B cell (primary cell): ENCODE results near the gene SLC6A6. TPM values are rescaled to one million over a fixed set of nuclear protein-coding genes. Genes with fewer than 3 reads are reported as not detected.
A peak's percentile ranks its signal among the peaks of the same experiment; 100 is the strongest.

Experiments
- ATAC-seq: fragments of 200-7000 bp; cut with Tn5 transposase; one replicate; pipeline ENCODE4 v1.10.0; 2021; ENCODE audit warnings: low read depth, mild to moderate bottlenecking, moderate number of reproducible peaks, moderate library complexity
- CTCF ChIA-PET: fragments of 350-600 bp; sonication (Branson Sonifier 250); formaldehyde crosslinking; loops from one replicate; lab custom pipeline; 2021; ENCODE audit warnings: antibody characterized with exemption, inconsistent platforms; lab: Charles Lee
- POLR2A ChIA-PET: fragments of 350-600 bp; sonication (Branson Sonifier 250); formaldehyde crosslinking; loops from one replicate; lab custom pipeline; 2021; ENCODE audit warnings: antibody characterized with exemption; lab: Charles Lee
- DNase-seq: peaks from one replicate; pipeline ENCODE4 v3.0.0; 2013
- H2AFZ ChIP-seq: 2 replicates; pipeline ENCODE4 v1.6.1; 2012; ENCODE audit warnings: mild to moderate bottlenecking, low read depth, low read length; ENCODE audit not compliant: insufficient read depth, poor library complexity, severe bottlenecking
- H3K27ac ChIP-seq, 2 donors: 1 replicate in 1 of 2; 2 replicates in 1 of 2; pipeline ENCODE4 v1.5.1; 2012 to 2013; ENCODE audit warnings: low read length in 2 of 2, mild to moderate bottlenecking in 2 of 2, moderate library complexity in 1 of 2
- H3K27me3 ChIP-seq, 4 experiments: fragments of 200-600 bp in 1 of 4; sonication (generic) in 1 of 4; replicated peaks in 1 of 4; 1 replicate in 2 of 4; 2 replicates in 2 of 4; pipeline versions ENCODE4 v1.6.1 to v1.7.0; 2013 to 2016; ENCODE audit warnings: low read length in 3 of 4, mild to moderate bottlenecking in 2 of 4, mixed read lengths in 1 of 4, moderate library complexity in 1 of 4; ENCODE audit not compliant: insufficient read depth in 4 of 4, control insufficient read depth in 3 of 4; ENCODE audit errors: control extremely low read depth in 1 of 4
- H3K36me3 ChIP-seq, 2 experiments: replicated peaks in 1 of 2; 1 replicate in 1 of 2; 2 replicates in 1 of 2; pipeline versions ENCODE4 v1.6.1 to v1.7.1; 2013; ENCODE audit warnings: low read length in 1 of 2; ENCODE audit not compliant: insufficient read depth in 2 of 2, control insufficient read depth in 1 of 2; ENCODE audit errors: control extremely low read depth in 1 of 2, extremely low read depth in 1 of 2
- H3K4me1 ChIP-seq, 2 donors: fragments of 200-600 bp in 1 of 2; sonication (generic) in 1 of 2; 1 replicate in 1 of 2; 2 replicates in 1 of 2; pipeline versions ENCODE4 v1.5.1 to v1.6.1; 2013 to 2017; ENCODE audit warnings: low read length in 2 of 2; ENCODE audit not compliant: control insufficient read depth in 2 of 2, insufficient read depth in 2 of 2
- H3K4me2 ChIP-seq: replicated peaks from 2 replicates; pipeline ENCODE3; 2012; ENCODE audit warnings: mild to moderate bottlenecking, low read depth, low read length; ENCODE audit not compliant: poor library complexity, severe bottlenecking
- H3K4me3 ChIP-seq, 5 experiments: fragments of 200-600 bp in 1 of 5; sonication (generic) in 1 of 5; 1 replicate in 3 of 5; 2 replicates in 2 of 5; pipeline versions ENCODE4 v1.5.1 to v1.7.0; 2011 to 2016; ENCODE audit warnings: low read length in 4 of 5, mild to moderate bottlenecking in 4 of 5, low read depth in 2 of 5, control low read depth in 1 of 5, moderate library complexity in 1 of 5; ENCODE audit not compliant: insufficient read depth in 1 of 5; ENCODE audit errors: control extremely low read depth in 1 of 5, extremely low read depth in 1 of 5
- H3K79me2 ChIP-seq: fragments of 200-600 bp; sonication (generic); one replicate; pipeline ENCODE4 v1.6.0; 2016; ENCODE audit warnings: low read length; ENCODE audit not compliant: control insufficient read depth, insufficient read depth
- H3K9ac ChIP-seq: fragments of 200-600 bp; sonication (generic); 2 replicates; pipeline ENCODE4 v1.6.1; 2017; ENCODE audit warnings: mild to moderate bottlenecking, low read length, moderate library complexity
- H3K9me3 ChIP-seq, 3 donors: one replicate each; pipeline versions ENCODE4 v1.6.1 to v1.7.1; 2013; ENCODE audit warnings: low read length in 2 of 3; ENCODE audit not compliant: control insufficient read depth in 2 of 3, insufficient read depth in 1 of 3; ENCODE audit errors: control extremely low read depth in 1 of 3
- H4K20me1 ChIP-seq: 2 replicates; pipeline ENCODE4 v1.6.0; 2012; ENCODE audit warnings: mild to moderate bottlenecking, low read length; ENCODE audit not compliant: insufficient read depth, control insufficient read depth, poor library complexity, severe bottlenecking
- H3K27ac Mint-ChIP-seq: one replicate; pipeline ENCODE4 v1.8.0; 2021; ENCODE audit warnings: mixed read lengths
- H3K27me3 Mint-ChIP-seq: one replicate; pipeline ENCODE4 v1.8.0; 2021; ENCODE audit warnings: mixed read lengths
- H3K4me1 Mint-ChIP-seq: one replicate; pipeline ENCODE4 v1.8.0; 2021; ENCODE audit warnings: mixed read lengths
- H3K4me3 Mint-ChIP-seq: one replicate; pipeline ENCODE4 v1.8.0; 2021; ENCODE audit warnings: mixed read lengths
- H3K9me3 Mint-ChIP-seq: one replicate; pipeline ENCODE4 v1.8.0; 2022; ENCODE audit warnings: mixed read lengths; ENCODE audit not compliant: insufficient read depth
- EZH2 ChIP-seq: IDR thresholded peaks from 2 replicates; pipeline ENCODE4 v1.6.1; 2012; ENCODE audit warnings: borderline replicate concordance, low read depth, mild to moderate bottlenecking, moderate library complexity, low read length; ENCODE audit not compliant: insufficient read depth, poor library complexity, severe bottlenecking
- WGBS: methylation state at CpG from one replicate; pipeline ENCODE4 v1.1.5; 2013; ENCODE audit warnings: missing lambda C conversion rate; ENCODE audit not compliant: insufficient coverage; 5-methylcytosine and 5-hydroxymethylcytosine counted together
- intact Hi-C: fragments of 100-400 bp; cut with micrococcal nuclease; formaldehyde crosslinking; loops from one replicate; pipeline ENCODE4 v1.10.0; 2022
- polyA plus RNA-seq: library from polyadenylated mRNA; depleted of rRNA; stranded (reverse); fragments of >200 nt; gene quantifications from 2 replicates; pipeline ENCODE4 v1.2.3, GENCODE V29; 2012
- total RNA-seq, 2 donors: library from RNA; stranded (reverse); fragments of 120-200 nt in 1 of 2; gene quantifications; 1 replicate in 1 of 2; 2 replicates in 1 of 2; pipeline versions ENCODE4 v1.2.3 to v1.2.4, GENCODE V29; 2013 to 2022
- TF ChIP-seq, protein P1 (sequence below): fragments of 200-600 bp; IDR thresholded peaks from one replicate; pipeline ENCODE4 v1.8.0; 2022; ENCODE audit warnings: antibody characterized with exemption, mild to moderate bottlenecking

SLC6A6 gene
- total and polyA plus RNA-seq, 2 donors (not counting 1 experiment from before 2014, with no cell fraction given): 34.2 to 48.7 TPM

DNA sequence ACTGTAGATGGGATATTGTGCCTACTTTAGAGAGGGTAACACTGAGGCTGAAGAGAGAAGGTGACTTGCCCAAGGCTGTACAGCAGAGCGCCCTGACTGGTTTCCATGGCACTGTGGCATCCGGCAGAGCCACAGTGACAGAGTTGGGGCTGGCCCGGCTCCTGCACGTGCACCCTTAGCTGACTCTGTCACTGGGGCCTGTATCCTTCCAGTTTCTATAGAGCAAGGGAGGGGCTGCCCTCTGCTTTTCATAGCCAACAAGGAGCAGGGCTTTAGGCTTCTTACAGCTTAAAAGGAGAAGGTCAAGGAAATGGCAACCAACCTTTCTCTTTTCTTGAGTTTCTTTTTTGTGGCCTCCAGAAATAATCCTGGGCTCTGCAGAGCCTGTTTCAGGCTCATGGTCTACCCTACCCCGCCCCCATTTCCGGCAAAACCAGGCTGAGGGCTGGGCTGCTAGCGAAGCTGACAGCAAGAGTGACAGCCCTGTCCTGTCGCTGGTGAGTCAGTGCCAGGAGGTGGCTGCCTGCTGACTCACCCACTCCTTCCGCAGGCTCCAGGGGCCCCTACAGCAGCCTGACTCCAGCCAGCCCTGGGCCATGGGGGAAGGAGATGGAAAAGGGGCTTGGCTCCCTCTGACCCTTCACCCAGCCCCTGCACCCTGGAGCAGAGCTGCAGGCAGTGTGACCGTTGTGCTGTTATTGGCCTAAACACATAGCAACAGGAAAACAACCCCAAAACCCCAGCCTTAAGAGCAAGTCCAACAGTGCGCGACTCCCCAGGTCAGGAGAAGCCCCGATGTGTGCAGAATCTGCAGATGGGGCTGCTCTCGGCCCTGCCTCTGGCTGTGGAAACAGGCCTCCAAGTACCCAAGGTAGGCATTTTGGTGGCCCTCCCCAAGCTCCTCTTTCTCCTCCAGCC lies 29.8 kb downstream of the SLC6A6 start:
- Histone ChIP-seq H3K4me3 (peak overlapping the region in 4 of 5 experiments; percentile 5 to 59 (median 34)), H3K9ac (peak overlapping the region; percentile 63), H3K27ac (peak overlapping the region; percentile 93 to 98), H3K79me2 (peaks cover 57% of the 10 kb centered on the region), H3K9me3 (no peaks in the 10 kb centered on the region), H3K4me2 (peak overlapping the region; percentile 81), H3K27me3 (no peaks in the 10 kb centered on the region), H4K20me1 (peaks cover 5% of the 10 kb centered on the region), H2AFZ (peak overlapping the region; percentile 64), H3K4me1 (peaks cover 75 to 89% of the 10 kb centered on the region in 2 donors), H3K36me3 (no peaks in the 10 kb centered on the region)
- no peak for TF ChIP-seq EZH2
- TF ChIP-seq, protein P1, sequence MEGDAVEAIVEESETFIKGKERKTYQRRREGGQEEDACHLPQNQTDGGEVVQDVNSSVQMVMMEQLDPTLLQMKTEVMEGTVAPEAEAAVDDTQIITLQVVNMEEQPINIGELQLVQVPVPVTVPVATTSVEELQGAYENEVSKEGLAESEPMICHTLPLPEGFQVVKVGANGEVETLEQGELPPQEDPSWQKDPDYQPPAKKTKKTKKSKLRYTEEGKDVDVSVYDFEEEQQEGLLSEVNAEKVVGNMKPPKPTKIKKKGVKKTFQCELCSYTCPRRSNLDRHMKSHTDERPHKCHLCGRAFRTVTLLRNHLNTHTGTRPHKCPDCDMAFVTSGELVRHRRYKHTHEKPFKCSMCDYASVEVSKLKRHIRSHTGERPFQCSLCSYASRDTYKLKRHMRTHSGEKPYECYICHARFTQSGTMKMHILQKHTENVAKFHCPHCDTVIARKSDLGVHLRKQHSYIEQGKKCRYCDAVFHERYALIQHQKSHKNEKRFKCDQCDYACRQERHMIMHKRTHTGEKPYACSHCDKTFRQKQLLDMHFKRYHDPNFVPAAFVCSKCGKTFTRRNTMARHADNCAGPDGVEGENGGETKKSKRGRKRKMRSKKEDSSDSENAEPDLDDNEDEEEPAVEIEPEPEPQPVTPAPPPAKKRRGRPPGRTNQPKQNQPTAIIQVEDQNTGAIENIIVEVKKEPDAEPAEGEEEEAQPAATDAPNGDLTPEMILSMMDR: no peak
- peak; percentile 94 for DNase-seq
- Mint-ChIP-seq H3K27ac (peak overlapping the region; percentile 94), H3K27me3 (no peaks in the 10 kb centered on the region), H3K9me3 (no peaks in the 10 kb centered on the region), H3K4me1 (peaks cover 88% of the 10 kb centered on the region), H3K4me3 (peak overlapping the region; percentile 80)
- peak; percentile 78 for ATAC-seq
- intact Hi-C loops: loop anchor here (1.0 kb wide), 6 partner anchors 30 to 307 kb away; partner anchors contain the start of genes CCDC174, LSM3, SLC6A6 and TMEM43
- 0% methylated on average over 13 of the region's 14 CpGs for WGBS
- CTCF ChIA-PET: interaction anchor here (1.0 to 3.3 kb wide), 9 partner anchors 11 to 171 kb away, joined by 4 to 22 read pairs (median 6); partner anchors contain the start of gene SLC6A6
- POLR2A ChIA-PET: interaction anchor here (0.6 to 3.3 kb wide), 6 partner anchors 24 to 516 kb away, joined by 3 to 38 read pairs (median 4); partner anchors contain the start of genes LSM3, SLC6A6 and XPC
